ENCODE results near the gene VWA1.

The VWA1 gene, protein sequence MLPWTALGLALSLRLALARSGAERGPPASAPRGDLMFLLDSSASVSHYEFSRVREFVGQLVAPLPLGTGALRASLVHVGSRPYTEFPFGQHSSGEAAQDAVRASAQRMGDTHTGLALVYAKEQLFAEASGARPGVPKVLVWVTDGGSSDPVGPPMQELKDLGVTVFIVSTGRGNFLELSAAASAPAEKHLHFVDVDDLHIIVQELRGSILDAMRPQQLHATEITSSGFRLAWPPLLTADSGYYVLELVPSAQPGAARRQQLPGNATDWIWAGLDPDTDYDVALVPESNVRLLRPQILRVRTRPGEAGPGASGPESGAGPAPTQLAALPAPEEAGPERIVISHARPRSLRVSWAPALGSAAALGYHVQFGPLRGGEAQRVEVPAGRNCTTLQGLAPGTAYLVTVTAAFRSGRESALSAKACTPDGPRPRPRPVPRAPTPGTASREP

GRCh38 chr1:1435106-1435903 is at the start of gene VWA1:
TSS of gene VWA1 (plus strand) at chr1:1435690. CDS start at chr1:1435749, 59 bp downstream.
- Histone ChIP-seq H3K27ac (ENCODE audit: extremely low read depth, low read depth, low read length) (no peak within 1 kb of the TSS), H3K4me3 (ENCODE audit: low read depth, low read length) (peak within 1 kb of the TSS; percentile 24), H3K36me3 (ENCODE audit: control insufficient read depth in 2 of 2, insufficient read depth in 1 of 2, low read length in 2 of 2) (peaks cover 0 to 9% of the 10 kb centered on the region in 2 experiments; a peak in 1 of 3 replicates), H3K9me3 (ENCODE audit: control insufficient read depth, insufficient read depth, low read depth, low read length) (no peaks in the 10 kb centered on the region), H3K4me1 (ENCODE audit: control insufficient read depth, insufficient read depth, low read length) (no peaks in the 10 kb centered on the region)
- CTCF ChIA-PET: no interaction called here
- POLR2A ChIA-PET: interaction anchor here (0.5 to 1.0 kb wide), 2 partner anchors 28 to 226 kb away, joined by 4 read pairs; partner anchors contain the start of gene MRPL20
- TF ChIP-seq ZBTB26 (tag by site-specific recombination; optimal IDR thresholded peaks at IDR 0.05) (peak; percentile 86), OVOL3 (tag by site-specific recombination; IDR thresholded peaks at IDR 0.05) (no peak), ZSCAN5A (tag by site-specific recombination; IDR thresholded peaks at IDR 0.05) (0 out of 2 replicates have a peak, but pooled peaks have one; percentile 25), ZNF596 (tag by site-specific recombination; IDR thresholded peaks at IDR 0.05) (peak; percentile 86), GLIS1 (tag by site-specific recombination; IDR thresholded peaks at IDR 0.05) (peak; percentile 87), KLF8 (tag by site-specific recombination; IDR thresholded peaks at IDR 0.05) (peak; percentile 84; the same call in 1 of the 2 replicates), ZNF510 (tag by site-specific recombination; IDR thresholded peaks at IDR 0.05; ENCODE audit: insufficient replicate concordance) (no peak), ZFHX2 (tag by site-specific recombination; conservative IDR thresholded peaks at IDR 0.05) (peak; percentile 84), ZBTB7A (tag by site-specific recombination; IDR thresholded peaks at IDR 0.05; ENCODE audit: low read depth) (peak; percentile 83; the same call in 1 of the 2 replicates), SP2 (tag by site-specific recombination; IDR thresholded peaks at IDR 0.05) (peak; percentile 48), YY1 (tag by site-specific recombination; IDR thresholded peaks at IDR 0.05) (no peak), ZNF624 (tag by site-specific recombination; IDR thresholded peaks at IDR 0.05) (no peak), KLF10 (tag by site-specific recombination; IDR thresholded peaks at IDR 0.05) (peak; percentile 90), WT1 (tag by site-specific recombination; IDR thresholded peaks at IDR 0.05) (peak; percentile 47; the same call in 1 of the 2 replicates), ZBTB48 (tag by site-specific recombination; IDR thresholded peaks at IDR 0.05) (peak; percentile 71), SP3 (tag by site-specific recombination; IDR thresholded peaks at IDR 0.05) (peak; percentile 56), RBAK (tag by site-specific recombination; IDR thresholded peaks at IDR 0.05) (no peak), KLF7 (tag by site-specific recombination; IDR thresholded peaks at IDR 0.05; ENCODE audit: borderline replicate concordance) (0 out of 2 replicates have a peak, but pooled peaks have one; percentile 15), ZNF600 (tag by site-specific recombination; IDR thresholded peaks at IDR 0.05) (peak; percentile 36; the same call in 1 of the 2 replicates), KLF9 (tag by site-specific recombination; IDR thresholded peaks at IDR 0.05; ENCODE audit: low read depth) (peak; percentile 93), KLF1 (tag by site-specific recombination; IDR thresholded peaks at IDR 0.05) (peak; percentile 79)
- TF ChIP-seq, protein P1, sequence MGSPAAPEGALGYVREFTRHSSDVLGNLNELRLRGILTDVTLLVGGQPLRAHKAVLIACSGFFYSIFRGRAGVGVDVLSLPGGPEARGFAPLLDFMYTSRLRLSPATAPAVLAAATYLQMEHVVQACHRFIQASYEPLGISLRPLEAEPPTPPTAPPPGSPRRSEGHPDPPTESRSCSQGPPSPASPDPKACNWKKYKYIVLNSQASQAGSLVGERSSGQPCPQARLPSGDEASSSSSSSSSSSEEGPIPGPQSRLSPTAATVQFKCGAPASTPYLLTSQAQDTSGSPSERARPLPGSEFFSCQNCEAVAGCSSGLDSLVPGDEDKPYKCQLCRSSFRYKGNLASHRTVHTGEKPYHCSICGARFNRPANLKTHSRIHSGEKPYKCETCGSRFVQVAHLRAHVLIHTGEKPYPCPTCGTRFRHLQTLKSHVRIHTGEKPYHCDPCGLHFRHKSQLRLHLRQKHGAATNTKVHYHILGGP (tag by site-specific recombination; IDR thresholded peaks at IDR 0.05): no peak
- TF ChIP-seq, protein P2, sequence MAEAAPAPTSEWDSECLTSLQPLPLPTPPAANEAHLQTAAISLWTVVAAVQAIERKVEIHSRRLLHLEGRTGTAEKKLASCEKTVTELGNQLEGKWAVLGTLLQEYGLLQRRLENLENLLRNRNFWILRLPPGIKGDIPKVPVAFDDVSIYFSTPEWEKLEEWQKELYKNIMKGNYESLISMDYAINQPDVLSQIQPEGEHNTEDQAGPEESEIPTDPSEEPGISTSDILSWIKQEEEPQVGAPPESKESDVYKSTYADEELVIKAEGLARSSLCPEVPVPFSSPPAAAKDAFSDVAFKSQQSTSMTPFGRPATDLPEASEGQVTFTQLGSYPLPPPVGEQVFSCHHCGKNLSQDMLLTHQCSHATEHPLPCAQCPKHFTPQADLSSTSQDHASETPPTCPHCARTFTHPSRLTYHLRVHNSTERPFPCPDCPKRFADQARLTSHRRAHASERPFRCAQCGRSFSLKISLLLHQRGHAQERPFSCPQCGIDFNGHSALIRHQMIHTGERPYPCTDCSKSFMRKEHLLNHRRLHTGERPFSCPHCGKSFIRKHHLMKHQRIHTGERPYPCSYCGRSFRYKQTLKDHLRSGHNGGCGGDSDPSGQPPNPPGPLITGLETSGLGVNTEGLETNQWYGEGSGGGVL (tag by site-specific recombination; IDR thresholded peaks at IDR 0.05): no peak
- TF ChIP-seq, protein P3, sequence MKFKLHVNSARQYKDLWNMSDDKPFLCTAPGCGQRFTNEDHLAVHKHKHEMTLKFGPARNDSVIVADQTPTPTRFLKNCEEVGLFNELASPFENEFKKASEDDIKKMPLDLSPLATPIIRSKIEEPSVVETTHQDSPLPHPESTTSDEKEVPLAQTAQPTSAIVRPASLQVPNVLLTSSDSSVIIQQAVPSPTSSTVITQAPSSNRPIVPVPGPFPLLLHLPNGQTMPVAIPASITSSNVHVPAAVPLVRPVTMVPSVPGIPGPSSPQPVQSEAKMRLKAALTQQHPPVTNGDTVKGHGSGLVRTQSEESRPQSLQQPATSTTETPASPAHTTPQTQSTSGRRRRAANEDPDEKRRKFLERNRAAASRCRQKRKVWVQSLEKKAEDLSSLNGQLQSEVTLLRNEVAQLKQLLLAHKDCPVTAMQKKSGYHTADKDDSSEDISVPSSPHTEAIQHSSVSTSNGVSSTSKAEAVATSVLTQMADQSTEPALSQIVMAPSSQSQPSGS (tag by site-specific recombination; IDR thresholded peaks at IDR 0.05; ENCODE audit: low read depth): no peak
- TF ChIP-seq, protein P4, sequence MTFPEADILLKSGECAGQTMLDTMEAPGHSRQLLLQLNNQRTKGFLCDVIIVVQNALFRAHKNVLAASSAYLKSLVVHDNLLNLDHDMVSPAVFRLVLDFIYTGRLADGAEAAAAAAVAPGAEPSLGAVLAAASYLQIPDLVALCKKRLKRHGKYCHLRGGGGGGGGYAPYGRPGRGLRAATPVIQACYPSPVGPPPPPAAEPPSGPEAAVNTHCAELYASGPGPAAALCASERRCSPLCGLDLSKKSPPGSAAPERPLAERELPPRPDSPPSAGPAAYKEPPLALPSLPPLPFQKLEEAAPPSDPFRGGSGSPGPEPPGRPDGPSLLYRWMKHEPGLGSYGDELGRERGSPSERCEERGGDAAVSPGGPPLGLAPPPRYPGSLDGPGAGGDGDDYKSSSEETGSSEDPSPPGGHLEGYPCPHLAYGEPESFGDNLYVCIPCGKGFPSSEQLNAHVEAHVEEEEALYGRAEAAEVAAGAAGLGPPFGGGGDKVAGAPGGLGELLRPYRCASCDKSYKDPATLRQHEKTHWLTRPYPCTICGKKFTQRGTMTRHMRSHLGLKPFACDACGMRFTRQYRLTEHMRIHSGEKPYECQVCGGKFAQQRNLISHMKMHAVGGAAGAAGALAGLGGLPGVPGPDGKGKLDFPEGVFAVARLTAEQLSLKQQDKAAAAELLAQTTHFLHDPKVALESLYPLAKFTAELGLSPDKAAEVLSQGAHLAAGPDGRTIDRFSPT (tag by site-specific recombination; IDR thresholded peaks at IDR 0.05): 0 out of 2 replicates have a peak, but pooled peaks have one; percentile 33
